ENCODE data around the gene NDUFC2.
"Not testable (repeated sequence)": the region's sequence is repeated elsewhere in the genome, so short reads cannot be mapped to it uniquely, and the experiment has no call there.

The NDUFC2 gene

GRCh38 chr11:78078218-78079167 lies 1.2 kb downstream of the NDUFC2 start:
- no peak for DNase-seq

- DNase-seq = not testable (repeated sequence)
These were observed 2.1 kb downstream of the NDUFC2 start for GRCh38 chr11:78077592-78077991.

- no peak for DNase-seq
These were observed 2.8 kb downstream of the NDUFC2 start for GRCh38 chr11:78076733-78077403.

GRCh38 chr11:78074756-78075155 lies 4.9 kb downstream of the NDUFC2 start:
- no peak for DNase-seq

GRCh38 chr11:78072455-78072854 lies 7.2 kb downstream of the NDUFC2 start:
- no peak for DNase-seq

- DNase-seq = no peak
These were observed 7.9 kb downstream of the NDUFC2 start for GRCh38 chr11:78071717-78072116.

- DNase-seq = no peak
These were observed 9.0 kb downstream of the NDUFC2 start for GRCh38 chr11:78070621-78071020.

- DNase-seq = no peak
These were observed 10.2 kb downstream of the NDUFC2 start for GRCh38 chr11:78069465-78069864.

GRCh38 chr11:78067704-78068103 lies 12.0 kb downstream of the NDUFC2 start:
- no peak for DNase-seq

GRCh38 chr11:78066471-78066870 lies 13.2 kb downstream of the NDUFC2 start:
- no peak for DNase-seq

- no peak for DNase-seq
These were observed 14.5 kb downstream of the NDUFC2 start for GRCh38 chr11:78065203-78065602.

GRCh38 chr11:78063440-78064181 lies 16.1 kb downstream of the NDUFC2 start, which contains the start of gene THRSP:
TSS of gene THRSP (plus strand) at chr11:78063861. CDS start at chr11:78063882, 21 bp downstream.
- DNase-seq = no peak

- DNase-seq = no peak
These were observed 17.0 kb downstream of the NDUFC2 start for GRCh38 chr11:78062671-78063070.

- DNase-seq = no peak
These were observed 17.7 kb downstream of the NDUFC2 start for GRCh38 chr11:78061921-78062311.

GRCh38 chr11:78061088-78061920 lies 18.4 kb downstream of the NDUFC2 start:
- DNase-seq = no peak

- no peak for DNase-seq
These were observed 19.1 kb downstream of the NDUFC2 start for GRCh38 chr11:78060533-78060932.

- DNase-seq = not testable (repeated sequence)
These were observed 19.8 kb downstream of the NDUFC2 start for GRCh38 chr11:78059749-78060328.

- no peak for DNase-seq
These were observed 22.1 kb downstream of the NDUFC2 start for GRCh38 chr11:78057462-78058055.

- DNase-seq = no peak
These were observed 23.6 kb downstream of the NDUFC2 start for GRCh38 chr11:78056093-78056492.

GRCh38 chr11:78054971-78055370 lies 24.7 kb downstream of the NDUFC2 start:
- DNase-seq = no peak

Data from NCI-H1092 (cell line).